ENCODE data around the gene ZNF329.

- TF ChIP-seq, protein P1, sequence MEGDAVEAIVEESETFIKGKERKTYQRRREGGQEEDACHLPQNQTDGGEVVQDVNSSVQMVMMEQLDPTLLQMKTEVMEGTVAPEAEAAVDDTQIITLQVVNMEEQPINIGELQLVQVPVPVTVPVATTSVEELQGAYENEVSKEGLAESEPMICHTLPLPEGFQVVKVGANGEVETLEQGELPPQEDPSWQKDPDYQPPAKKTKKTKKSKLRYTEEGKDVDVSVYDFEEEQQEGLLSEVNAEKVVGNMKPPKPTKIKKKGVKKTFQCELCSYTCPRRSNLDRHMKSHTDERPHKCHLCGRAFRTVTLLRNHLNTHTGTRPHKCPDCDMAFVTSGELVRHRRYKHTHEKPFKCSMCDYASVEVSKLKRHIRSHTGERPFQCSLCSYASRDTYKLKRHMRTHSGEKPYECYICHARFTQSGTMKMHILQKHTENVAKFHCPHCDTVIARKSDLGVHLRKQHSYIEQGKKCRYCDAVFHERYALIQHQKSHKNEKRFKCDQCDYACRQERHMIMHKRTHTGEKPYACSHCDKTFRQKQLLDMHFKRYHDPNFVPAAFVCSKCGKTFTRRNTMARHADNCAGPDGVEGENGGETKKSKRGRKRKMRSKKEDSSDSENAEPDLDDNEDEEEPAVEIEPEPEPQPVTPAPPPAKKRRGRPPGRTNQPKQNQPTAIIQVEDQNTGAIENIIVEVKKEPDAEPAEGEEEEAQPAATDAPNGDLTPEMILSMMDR (IDR thresholded peaks at IDR 0.05): no peak
- TF ChIP-seq POLR2A (IDR thresholded peaks at IDR 0.05): no peak
Observed at GRCh38 chr19:58157045-58157728, 6.6 kb upstream of the ZNF329 start.

All from right lobe of liver (tissue), 4 donors.